Gastroesophageal sphincter (tissue), 4 donors: ENCODE measurements around the gene ASTL. TPM values are rescaled to one million over a fixed set of nuclear protein-coding genes. Genes with fewer than 3 reads are reported as not detected.

Experiments
- ATAC-seq: fragments of 150-250 bp; one replicate; pipeline ENCODE4 v1.9.1; 2016; ENCODE audit warnings: mild to moderate bottlenecking, moderate library complexity
- H3K27ac ChIP-seq, 4 donors: fragments of 200-600 bp; sonication (generic) in 3 of 4; 1 replicate in 3 of 4; 2 replicates in 1 of 4; pipeline ENCODE4 v1.5.1; 2016 to 2019
- H3K27me3 ChIP-seq: fragments of 200-600 bp; sonication (generic); one replicate; pipeline ENCODE4 v1.5.1; 2019
- H3K36me3 ChIP-seq, 2 donors: fragments of 200-600 bp; sonication (generic); one replicate each; pipeline ENCODE4 v1.5.1; 2019; ENCODE audit warnings: control low read depth in 1 of 2
- H3K4me1 ChIP-seq, 3 donors: fragments of 200-600 bp; sonication (generic); 1 replicate in 2 of 3; 2 replicates in 1 of 3; pipeline ENCODE4 v1.5.1; 2016 to 2019; ENCODE audit warnings: control low read depth in 2 of 3
- H3K4me3 ChIP-seq, 2 donors: fragments of 200-600 bp; sonication (generic); one replicate each; pipeline ENCODE4 v1.5.1; 2019; ENCODE audit warnings: mild to moderate bottlenecking in 1 of 2, moderate library complexity in 1 of 2
- H3K9me3 ChIP-seq, 3 donors: fragments of 200-600 bp; sonication (generic); one replicate each; pipeline ENCODE4 v1.5.1; 2017 to 2019; ENCODE audit warnings: control low read depth in 2 of 3
- EP300 ChIP-seq: sonication (generic); formaldehyde crosslinking; IDR thresholded peaks from one replicate; pipeline ENCODE4 v1.6.1; 2017; ENCODE audit warnings: antibody characterized with exemption, mild to moderate bottlenecking
- POLR2A ChIP-seq, 2 donors: fragments of 450-650 bp; IDR thresholded peaks; one replicate each; pipeline ENCODE4 v1.6.1; 2017; ENCODE audit warnings: antibody characterized with exemption in 2 of 2, mild to moderate bottlenecking in 2 of 2, moderate library complexity in 1 of 2
- POLR2AphosphoS5 ChIP-seq: sonication (generic); formaldehyde crosslinking; IDR thresholded peaks from one replicate; pipeline ENCODE4 v1.6.1; 2017; ENCODE audit warnings: antibody characterized with exemption
- WGBS, 2 donors: methylation state at CpG; one replicate each; pipeline ENCODE4 v1.1.5; 2018; ENCODE audit warnings: low coverage in 1 of 2; 5-methylcytosine and 5-hydroxymethylcytosine counted together
- total RNA-seq, 4 donors: library from RNA; depleted of rRNA; stranded (reverse); fragments of >200 nt; gene quantifications; one replicate each; pipeline ENCODE4 v1.1.0, GENCODE V29; 2016
- TF ChIP-seq, protein P1 (sequence below), 4 experiments: fragments of 200-600 bp in 2 of 4; fragments of 450-650 bp in 2 of 4; sonication (generic) in 1 of 4; IDR thresholded peaks; one replicate each; pipeline ENCODE4 v1.5.1; 2017 to 2019; ENCODE audit warnings: antibody characterized with exemption in 4 of 4, mild to moderate bottlenecking in 2 of 4, moderate library complexity in 2 of 4

Gene ASTL
- total RNA-seq, 4 donors from 2014 or later, result not detected

DNA sequence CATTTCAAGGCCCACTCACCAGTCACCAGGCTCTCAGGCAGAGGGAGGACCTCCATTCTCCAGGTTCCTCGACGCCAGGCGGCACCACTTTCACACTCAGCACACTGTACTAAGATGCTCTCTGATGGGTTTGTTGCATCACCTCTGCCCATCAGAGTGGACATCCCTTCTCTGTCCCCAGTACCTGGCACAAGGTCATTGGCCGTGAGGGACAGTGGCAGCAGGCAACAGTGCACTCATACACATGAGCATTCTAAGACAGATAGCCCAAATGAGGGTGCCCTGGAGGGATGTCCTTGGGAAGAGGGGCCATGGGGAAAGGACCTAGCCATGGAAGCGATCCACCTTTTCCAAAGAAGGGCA, 18.9 kb downstream of the ASTL start:
- no peak for ATAC-seq
- Histone ChIP-seq H3K9me3 (no peaks in the 10 kb centered on the region), H3K27me3 (peaks cover 97% of the 10 kb centered on the region)

DNA sequence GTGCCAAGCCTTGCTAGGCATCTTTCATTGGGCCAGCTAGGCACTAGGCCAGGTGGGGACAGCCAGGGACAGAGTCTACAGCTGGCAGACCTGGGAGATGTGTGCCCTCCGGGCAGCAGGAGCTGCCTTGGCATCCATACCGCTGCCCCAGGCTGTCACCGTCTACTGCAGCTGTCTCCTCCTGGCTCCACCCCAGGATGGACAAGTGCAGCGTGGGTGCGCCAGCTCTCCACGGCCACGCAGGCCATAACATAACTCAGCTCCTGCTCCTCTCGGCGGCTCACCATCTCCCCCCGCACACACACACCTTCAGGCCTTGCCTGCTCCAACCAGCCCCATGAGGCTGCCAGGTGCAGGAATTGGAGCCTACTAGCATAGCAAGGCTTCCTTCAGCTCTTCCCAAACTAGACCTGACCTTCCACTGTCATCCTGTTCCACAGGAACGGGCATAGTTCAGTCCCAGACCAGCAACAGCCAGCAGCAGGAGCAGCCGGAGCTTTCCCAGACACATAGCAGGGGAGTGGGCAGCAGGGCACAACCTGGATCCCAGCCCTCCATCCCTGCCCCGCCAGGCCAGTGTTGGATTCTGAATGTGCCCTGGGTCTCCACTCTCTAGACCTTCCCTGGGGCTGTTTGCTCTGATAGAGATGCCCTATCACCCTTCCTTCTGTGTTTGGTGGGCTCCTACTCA, 19.5 kb downstream of the ASTL start:
- no peak for ATAC-seq
- Histone ChIP-seq H3K27ac (no peak overlapping the region), H3K27me3 (peaks cover 96% of the 10 kb centered on the region), H3K36me3 (no peaks in the 10 kb centered on the region), H3K4me1 (peaks cover 0 to 21% (median 10%) of the 10 kb centered on the region in 3 donors), H3K9me3 (no peaks in the 10 kb centered on the region), H3K4me3 (no peak overlapping the region)
- TF ChIP-seq, protein P1, sequence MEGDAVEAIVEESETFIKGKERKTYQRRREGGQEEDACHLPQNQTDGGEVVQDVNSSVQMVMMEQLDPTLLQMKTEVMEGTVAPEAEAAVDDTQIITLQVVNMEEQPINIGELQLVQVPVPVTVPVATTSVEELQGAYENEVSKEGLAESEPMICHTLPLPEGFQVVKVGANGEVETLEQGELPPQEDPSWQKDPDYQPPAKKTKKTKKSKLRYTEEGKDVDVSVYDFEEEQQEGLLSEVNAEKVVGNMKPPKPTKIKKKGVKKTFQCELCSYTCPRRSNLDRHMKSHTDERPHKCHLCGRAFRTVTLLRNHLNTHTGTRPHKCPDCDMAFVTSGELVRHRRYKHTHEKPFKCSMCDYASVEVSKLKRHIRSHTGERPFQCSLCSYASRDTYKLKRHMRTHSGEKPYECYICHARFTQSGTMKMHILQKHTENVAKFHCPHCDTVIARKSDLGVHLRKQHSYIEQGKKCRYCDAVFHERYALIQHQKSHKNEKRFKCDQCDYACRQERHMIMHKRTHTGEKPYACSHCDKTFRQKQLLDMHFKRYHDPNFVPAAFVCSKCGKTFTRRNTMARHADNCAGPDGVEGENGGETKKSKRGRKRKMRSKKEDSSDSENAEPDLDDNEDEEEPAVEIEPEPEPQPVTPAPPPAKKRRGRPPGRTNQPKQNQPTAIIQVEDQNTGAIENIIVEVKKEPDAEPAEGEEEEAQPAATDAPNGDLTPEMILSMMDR (IDR thresholded peaks at IDR 0.05), result no peak
- TF ChIP-seq POLR2AphosphoS5, result no peak
- no peak for TF ChIP-seq EP300
- no peak for TF ChIP-seq POLR2A (IDR thresholded peaks at IDR 0.05)
- WGBS, 2 donors, result 100% methylated on average over 1 to 5 of the region's 13 CpGs

More for the DNA sequence above, 18.9 kb downstream of the ASTL start:
- Histone ChIP-seq H3K4me1 (peaks cover 0 to 21% (median 10%) of the 10 kb centered on the region in 3 donors), H3K4me3 (no peak overlapping the region), H3K27ac (no peak overlapping the region), H3K36me3 (no peaks in the 10 kb centered on the region)
- TF ChIP-seq EP300 (no peak), POLR2AphosphoS5 (no peak), POLR2A (IDR thresholded peaks at IDR 0.05) (no peak)
- TF ChIP-seq, protein P1 (IDR thresholded peaks at IDR 0.05), result no peak
- WGBS, 2 donors, result 90% methylated on average over 2 of the region's 5 CpGs; no CpG with 5 or more reads in 1 of the 2 donors

- Histone ChIP-seq H3K36me3 (no peaks in the 10 kb centered on the region), H3K9me3 (no peaks in the 10 kb centered on the region), H3K27me3 (peaks cover 93% of the 10 kb centered on the region), H3K4me3 (no peak overlapping the region), H3K4me1 (peaks cover 0 to 21% (median 10%) of the 10 kb centered on the region in 3 donors), H3K27ac (no peak overlapping the region)
- no peak for TF ChIP-seq POLR2AphosphoS5
- 30 to 100% methylated on average over 1 to 2 of the region's 17 CpGs for WGBS, 2 donors
- no peak for ATAC-seq
These were observed 20.4 kb downstream of the ASTL start for GRCh38 chr2:96117701-96118588.

DNA sequence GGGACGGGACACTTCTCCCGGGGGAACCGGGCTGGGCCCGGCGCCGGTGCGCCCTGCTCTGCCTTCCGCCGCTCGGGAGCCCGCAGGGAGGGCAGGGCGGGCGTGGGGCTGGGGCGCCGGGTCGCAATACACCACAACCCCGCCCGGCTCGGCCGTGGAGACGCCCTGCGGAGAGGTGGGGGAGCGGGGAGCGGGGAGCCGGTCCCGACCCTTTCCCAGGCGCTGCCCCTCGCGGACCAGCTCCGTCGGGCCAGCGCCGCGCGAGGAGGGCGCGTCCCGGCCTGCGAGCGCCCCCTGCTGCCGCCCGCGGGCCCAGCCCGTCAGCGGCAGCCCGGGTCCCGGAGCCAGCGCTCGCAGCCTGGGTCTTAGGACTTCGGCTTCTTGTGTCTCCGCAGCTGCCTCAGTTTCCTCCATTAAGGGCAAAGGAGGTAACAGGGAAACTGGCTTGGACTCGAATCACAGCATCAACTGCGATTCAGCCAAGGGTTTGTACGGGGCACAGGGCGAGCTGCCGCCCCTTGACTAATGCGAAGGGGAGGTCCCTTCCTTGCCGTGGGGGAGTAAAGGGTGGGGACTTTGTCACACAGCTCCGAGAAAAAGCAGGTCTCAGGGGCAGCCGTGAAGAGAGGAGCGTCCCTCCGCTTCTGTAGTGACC, 21.3 kb downstream of the ASTL start:
- WGBS, 2 donors, result 9% methylated on average over 10 of the region's 62 CpGs; no CpG with 5 or more reads in 1 of the 2 donors
- Histone ChIP-seq H3K36me3 (no peaks in the 10 kb centered on the region), H3K4me1 (peaks cover 0 to 21% (median 10%) of the 10 kb centered on the region in 3 donors), H3K27ac (peak overlapping the region in 3 of 4 donors; percentile 12 to 73 (median 18)), H3K9me3 (no peaks in the 10 kb centered on the region), H3K27me3 (peaks cover 84% of the 10 kb centered on the region), H3K4me3 (peak overlapping the region; percentile 20 to 59)
- TF ChIP-seq POLR2AphosphoS5 (no peak), POLR2A (IDR thresholded peaks at IDR 0.05) (no peak), EP300 (no peak)
- TF ChIP-seq, protein P1 (IDR thresholded peaks at IDR 0.05), result peak in 3 of 4 experiments; percentile 81 to 92 (median 90)
- ATAC-seq, result peak; percentile 83

GRCh38 chr2:96116424-96116878, 21.9 kb downstream of the ASTL start, which contains the start of gene ADRA2B:
Gene ADRA2B, minus strand, starts transcription at chr2:96116571. Its CDS starts 422 bp downstream, at chr2:96116149.
- Histone ChIP-seq H3K27me3 (peaks cover 78% of the 10 kb centered on the region), H3K9me3 (no peaks in the 10 kb centered on the region), H3K4me3 (peak within 1 kb of the TSS; percentile 20 to 59), H3K36me3 (no peaks in the 10 kb centered on the region), H3K27ac (peak within 1 kb of the TSS in 3 of 4 donors; percentile 12 to 73 (median 18)), H3K4me1 (peaks cover 0 to 21% (median 10%) of the 10 kb centered on the region in 3 donors)
- no CpG with 5 or more reads among the region's 64 CpGs for WGBS, 2 donors
- peak; percentile 49 for ATAC-seq
- TF ChIP-seq, protein P1 (IDR thresholded peaks at IDR 0.05), result no peak
- TF ChIP-seq POLR2A (IDR thresholded peaks at IDR 0.05), result peak in 1 of 2 donors; percentile 20
